ENCODE data around the gene ELF2.
"Not testable (repeated sequence)": the region's sequence is repeated elsewhere in the genome, so short reads cannot be mapped to it uniquely, and the experiment has no call there.

Gene ELF2

DNA sequence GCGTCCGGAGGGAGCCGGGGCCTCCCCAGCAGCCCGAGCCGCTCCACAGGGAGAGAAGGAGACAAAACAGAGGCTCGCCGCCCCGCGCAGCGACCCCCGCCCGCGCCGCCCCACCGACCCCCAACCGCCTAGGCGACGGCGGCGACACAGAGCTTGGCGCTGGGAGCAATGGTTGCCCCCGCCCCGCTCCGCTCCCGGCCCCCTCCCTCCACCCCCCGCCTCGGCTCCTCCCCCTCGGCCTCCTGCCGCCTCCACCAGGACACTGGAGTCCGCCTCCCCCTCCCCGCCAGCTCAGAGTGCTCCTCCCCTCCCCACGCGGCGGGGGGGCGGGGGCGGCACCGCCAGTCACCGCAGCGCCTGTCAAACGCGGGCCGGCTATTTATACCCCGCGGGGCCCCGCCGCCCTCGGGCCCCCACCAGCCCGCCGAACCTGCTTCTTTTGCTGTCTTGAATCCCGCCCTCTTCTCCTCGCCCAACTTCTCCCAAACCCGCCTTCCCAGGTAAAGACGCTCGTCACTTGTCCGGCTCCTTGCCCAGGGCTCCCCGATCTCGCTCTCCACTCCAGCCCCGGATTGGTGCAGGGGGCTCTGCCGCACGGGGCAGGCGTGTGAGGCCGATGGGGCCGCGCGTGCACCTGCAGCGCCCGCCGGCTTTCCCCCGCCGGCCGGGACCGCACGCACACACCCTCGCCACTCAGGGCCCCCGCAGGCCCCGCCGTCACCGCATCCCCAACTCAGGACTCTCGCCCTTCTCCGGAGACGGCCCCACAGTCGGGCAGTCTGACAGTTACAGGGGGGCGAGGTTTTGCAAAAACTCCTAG, at the start of gene ELF2:
Gene ELF2 (minus strand): TSS at position 170 of the 820 bp plus-strand sequence. CDS start 39,517 bp downstream, outside the sequence.
- DNase-seq (ENCODE audit: low spot score): peak; percentile 96
- TF ChIP-seq, protein P1, sequence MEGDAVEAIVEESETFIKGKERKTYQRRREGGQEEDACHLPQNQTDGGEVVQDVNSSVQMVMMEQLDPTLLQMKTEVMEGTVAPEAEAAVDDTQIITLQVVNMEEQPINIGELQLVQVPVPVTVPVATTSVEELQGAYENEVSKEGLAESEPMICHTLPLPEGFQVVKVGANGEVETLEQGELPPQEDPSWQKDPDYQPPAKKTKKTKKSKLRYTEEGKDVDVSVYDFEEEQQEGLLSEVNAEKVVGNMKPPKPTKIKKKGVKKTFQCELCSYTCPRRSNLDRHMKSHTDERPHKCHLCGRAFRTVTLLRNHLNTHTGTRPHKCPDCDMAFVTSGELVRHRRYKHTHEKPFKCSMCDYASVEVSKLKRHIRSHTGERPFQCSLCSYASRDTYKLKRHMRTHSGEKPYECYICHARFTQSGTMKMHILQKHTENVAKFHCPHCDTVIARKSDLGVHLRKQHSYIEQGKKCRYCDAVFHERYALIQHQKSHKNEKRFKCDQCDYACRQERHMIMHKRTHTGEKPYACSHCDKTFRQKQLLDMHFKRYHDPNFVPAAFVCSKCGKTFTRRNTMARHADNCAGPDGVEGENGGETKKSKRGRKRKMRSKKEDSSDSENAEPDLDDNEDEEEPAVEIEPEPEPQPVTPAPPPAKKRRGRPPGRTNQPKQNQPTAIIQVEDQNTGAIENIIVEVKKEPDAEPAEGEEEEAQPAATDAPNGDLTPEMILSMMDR (IDR thresholded peaks at IDR 0.05; ENCODE audit: extremely low read depth, missing control alignments): no peak

DNA sequence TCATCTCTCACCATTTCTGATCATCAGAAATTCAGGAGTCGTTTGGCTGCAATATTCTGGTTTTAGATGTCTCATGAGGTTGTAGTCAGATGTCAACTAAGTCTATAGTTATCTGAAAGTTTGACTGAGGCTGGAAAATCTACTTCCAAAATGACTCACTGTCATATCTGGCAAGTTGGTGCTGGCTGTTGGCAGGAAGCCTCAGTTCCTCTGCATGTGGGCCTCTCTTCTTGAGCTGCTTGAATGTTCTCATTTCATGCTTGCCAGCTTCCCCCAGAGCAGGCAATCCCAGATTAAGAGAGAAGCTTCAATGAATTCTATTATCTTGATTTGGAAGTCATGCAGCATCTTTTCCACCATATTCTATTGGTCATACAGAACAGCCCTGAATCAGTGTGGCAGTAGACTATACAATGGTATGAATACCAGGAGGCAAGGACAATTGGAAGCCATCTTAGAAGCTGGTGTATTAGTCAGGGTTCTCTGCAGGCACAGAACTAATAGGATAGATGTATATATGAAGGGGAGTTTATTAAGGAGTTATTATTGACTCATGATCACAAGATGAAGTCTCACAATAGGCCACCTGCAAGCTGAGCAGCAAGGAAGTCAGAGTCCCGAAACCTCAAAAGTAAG, 46.8 kb upstream of the ELF2 start:
- TF ChIP-seq, protein P1 (IDR thresholded peaks at IDR 0.05; ENCODE audit: extremely low read depth, missing control alignments): no peak
- DNase-seq (ENCODE audit: low spot score): no peak

DNA sequence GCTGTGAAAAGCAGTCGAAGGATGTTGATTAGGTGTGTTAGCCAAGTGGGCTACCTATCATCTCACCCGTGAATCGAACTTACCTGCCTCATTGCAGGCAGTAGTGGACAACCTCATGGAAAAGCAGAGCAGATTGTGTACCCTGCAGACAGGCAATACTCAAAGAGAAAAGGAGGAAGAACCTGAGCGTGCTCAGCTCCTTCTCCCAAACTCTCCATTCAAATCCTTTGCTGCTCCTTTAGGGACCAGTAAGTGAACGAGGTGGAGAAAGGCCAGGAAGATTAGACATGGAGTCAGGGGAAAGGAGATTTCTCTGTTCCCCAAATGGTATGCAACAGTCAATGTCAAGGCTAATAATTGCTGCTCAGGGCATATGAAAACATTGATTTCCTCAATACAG, 45.2 kb upstream of the ELF2 start:
- TF ChIP-seq, protein P1 (IDR thresholded peaks at IDR 0.05; ENCODE audit: extremely low read depth, missing control alignments): no peak
- no peak for DNase-seq (ENCODE audit: low spot score)

DNA sequence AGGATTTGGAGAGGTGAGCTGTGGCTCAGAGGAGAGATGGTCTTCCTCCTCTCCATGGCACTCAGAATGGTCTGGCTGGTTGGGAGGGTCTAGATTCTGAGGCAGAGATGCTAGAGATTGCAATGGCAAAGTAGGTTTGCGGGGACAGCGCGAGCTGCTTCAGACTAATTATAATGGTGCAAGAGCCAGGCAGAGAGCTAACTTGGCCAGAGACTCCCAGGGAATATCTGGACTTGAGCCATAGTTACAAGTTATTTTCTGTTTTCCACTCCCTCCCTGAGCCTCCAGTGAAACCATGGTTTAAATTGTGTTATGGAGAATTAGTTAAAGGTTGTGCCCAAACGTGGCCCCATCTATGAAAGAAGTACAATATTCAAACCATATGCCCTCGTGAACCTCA, 44.7 kb upstream of the ELF2 start:
- TF ChIP-seq, protein P1 (IDR thresholded peaks at IDR 0.05; ENCODE audit: extremely low read depth, missing control alignments): no peak
- DNase-seq (ENCODE audit: low spot score): no peak

DNA sequence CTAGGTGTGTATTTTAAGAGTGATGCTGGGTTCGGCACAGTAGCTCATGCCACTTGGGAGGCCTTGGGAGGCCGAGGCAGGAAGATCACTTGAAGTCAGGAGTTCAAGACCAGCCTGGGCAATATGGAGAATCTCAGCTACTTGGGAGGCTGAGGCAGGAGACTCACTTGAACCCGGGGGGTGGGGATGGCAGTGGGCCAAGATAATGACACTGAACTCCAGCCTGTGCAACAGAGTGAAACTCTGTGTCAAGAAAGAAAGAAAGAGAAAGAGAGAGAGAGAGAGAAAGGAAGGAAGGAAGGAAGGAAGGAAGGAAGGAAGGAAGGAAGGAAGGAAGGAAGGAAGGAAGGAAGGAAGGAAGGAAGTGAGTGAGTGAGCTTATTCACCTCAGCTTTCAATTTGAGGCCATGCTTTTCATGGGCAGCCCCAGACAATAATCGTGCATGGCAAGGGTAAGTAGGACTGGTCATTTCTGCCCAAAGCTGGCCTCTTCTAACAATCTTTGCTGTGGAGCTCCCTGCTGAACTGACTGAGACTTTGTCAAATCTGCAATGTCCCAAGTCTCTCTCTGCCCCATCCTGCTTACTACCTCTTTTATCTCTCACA, 42.5 kb upstream of the ELF2 start:
- DNase-seq (ENCODE audit: low spot score): no peak
- TF ChIP-seq, protein P1 (IDR thresholded peaks at IDR 0.05; ENCODE audit: extremely low read depth, missing control alignments): no peak

DNA sequence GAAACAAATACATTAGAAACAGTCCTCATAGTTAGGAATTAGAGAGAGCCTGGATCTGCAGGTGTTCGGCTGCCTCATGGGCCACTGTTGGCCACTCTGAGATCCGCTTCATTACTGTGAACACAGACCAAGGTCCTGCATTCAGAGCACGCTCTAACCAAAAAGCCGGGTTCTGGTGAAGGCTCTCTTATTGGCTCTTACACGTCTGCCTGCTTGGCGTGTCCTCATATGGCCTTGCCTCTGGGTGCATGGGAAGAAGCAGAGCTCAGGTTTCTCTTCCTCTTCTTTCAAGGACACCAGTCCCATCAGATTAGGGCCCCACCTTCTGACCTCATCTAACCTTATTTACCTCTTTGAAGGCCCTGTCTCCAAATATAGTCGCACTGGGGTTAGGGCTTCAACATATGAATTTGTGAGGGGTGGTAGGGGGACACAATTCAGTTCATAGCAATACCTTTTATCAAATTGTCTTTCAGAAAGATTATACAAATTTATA, 37.1 kb upstream of the ELF2 start:
- DNase-seq (ENCODE audit: low spot score): peak; percentile 75
- TF ChIP-seq, protein P1 (IDR thresholded peaks at IDR 0.05; ENCODE audit: extremely low read depth, missing control alignments): no peak

DNA sequence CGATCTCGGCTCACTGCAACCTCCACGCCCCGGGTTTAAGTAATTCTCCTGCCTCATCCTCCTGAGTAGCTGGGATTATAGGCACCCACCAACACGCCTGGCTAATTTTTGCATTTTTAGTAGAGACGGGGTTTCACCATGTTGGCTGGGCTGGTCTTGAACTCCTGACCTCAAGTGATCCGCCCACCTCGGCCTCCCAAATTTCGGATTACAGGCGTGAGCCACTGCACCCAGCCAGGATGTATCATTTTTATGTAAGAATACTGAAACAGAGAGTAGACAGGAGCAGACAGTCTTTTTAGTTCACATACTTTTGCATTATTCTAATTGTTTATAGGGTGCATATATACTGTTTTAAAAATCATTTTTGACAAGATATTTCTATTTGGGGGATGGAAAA, 36.6 kb upstream of the ELF2 start:
- not testable (repeated sequence) for DNase-seq (ENCODE audit: low spot score)
